ENCODE data around the gene SPACA7. TPM values are rescaled to one million over a fixed set of nuclear protein-coding genes. Genes with fewer than 3 reads are reported as not detected.

SPACA7 gene
- polyA plus RNA-seq, 3 donors, result not detected

- peaks cover 0 to 6% (median 2%) of the 10 kb centered on the region in 7 donors for H3K9me3 Mint-ChIP-seq
- H3K4me1 ChIP-seq (ENCODE audit: control insufficient read depth in 1 of 2, insufficient read depth in 2 of 2, low read length in 2 of 2), result no peaks in the 10 kb centered on the region
- no peak overlapping the region for H3K4me3 ChIP-seq (replicated peaks in 1 of 3; ENCODE audit: low read depth in 2 of 3, low read length in 3 of 3)
- no peaks in the 10 kb centered on the region for H3K36me3 ChIP-seq (replicated peaks in 1 of 2; ENCODE audit: control insufficient read depth in 1 of 2, insufficient read depth in 2 of 2, low read length in 2 of 2)
- WGBS (ENCODE audit: insufficient coverage), result no CpG with 5 or more reads among the region's 7 CpGs
- no peak overlapping the region for H3K9ac ChIP-seq (ENCODE audit: insufficient read depth, low read length, poor library complexity, severe bottlenecking)
- H3K79me2 ChIP-seq (ENCODE audit: insufficient read depth, low read length), result no peaks in the 10 kb centered on the region
- no peak overlapping the region for H3K4me2 ChIP-seq (replicated peaks; ENCODE audit: extremely low read depth, low read length, poor library complexity, severe bottlenecking)
- H3K9me3 ChIP-seq (replicated peaks in 1 of 2; ENCODE audit: control insufficient read depth in 1 of 2, insufficient read depth in 1 of 2, low read length in 2 of 2), result peaks cover 5 to 6% of the 10 kb centered on the region in 2 donors
- no peak for TF ChIP-seq CTCF (IDR thresholded peaks at IDR 0.05)
- H3K4me1 Mint-ChIP-seq, result no peaks in the 10 kb centered on the region
- DNase-seq, result no peak
- H4K20me1 ChIP-seq (ENCODE audit: insufficient read depth, low read length), result no peaks in the 10 kb centered on the region
- peaks cover 30 to 44% (median 39%) of the 10 kb centered on the region in 3 donors for H3K27me3 Mint-ChIP-seq (ENCODE audit: low read depth in 3 of 3)
- H3K27ac Mint-ChIP-seq, result no peak overlapping the region
- H3K4me3 Mint-ChIP-seq, result peak overlapping the region in 1 of 2 donors; percentile 13
- no peaks in the 10 kb centered on the region for H3K36me3 Mint-ChIP-seq
- H3K27me3 ChIP-seq (ENCODE audit: control insufficient read depth in 2 of 2, insufficient read depth in 2 of 2, low read length in 2 of 2), result peaks cover 6 to 23% of the 10 kb centered on the region in 2 donors
- no peak overlapping the region for H2AFZ ChIP-seq (ENCODE audit: insufficient read depth, low read depth, low read length, poor library complexity, severe bottlenecking)
- H3K27ac ChIP-seq (ENCODE audit: low read depth in 1 of 2, low read length in 2 of 2), result no peak overlapping the region
- intact Hi-C loops (cut with micrococcal nuclease), result no loop called here
These were observed 30.4 kb upstream of the SPACA7 start for GRCh38 chr13:112345826-112346172.

GRCh38 chr13:112346173-112346898 is 29.8 kb upstream of the SPACA7 start:
- 8% methylated on average over 12 of the region's 22 CpGs for WGBS (ENCODE audit: insufficient coverage)
- H3K9ac ChIP-seq (ENCODE audit: insufficient read depth, low read length, poor library complexity, severe bottlenecking), result no peak overlapping the region
- no peak for DNase-seq
- no peak overlapping the region for H3K27ac ChIP-seq (ENCODE audit: low read depth in 1 of 2, low read length in 2 of 2)
- H2AFZ ChIP-seq (ENCODE audit: insufficient read depth, low read depth, low read length, poor library complexity, severe bottlenecking), result no peak overlapping the region
- Mint-ChIP-seq H3K4me3 (peak overlapping the region in 1 of 2 donors; percentile 27), H3K9me3 (peaks cover 0 to 6% (median 2%) of the 10 kb centered on the region in 7 donors), H3K27ac (no peak overlapping the region), H3K36me3 (no peaks in the 10 kb centered on the region), H3K4me1 (no peaks in the 10 kb centered on the region), H3K27me3 (ENCODE audit: low read depth in 3 of 3) (peaks cover 30 to 44% (median 39%) of the 10 kb centered on the region in 3 donors)
- peaks cover 5 to 6% of the 10 kb centered on the region in 2 donors for H3K9me3 ChIP-seq (replicated peaks in 1 of 2; ENCODE audit: control insufficient read depth in 1 of 2, insufficient read depth in 1 of 2, low read length in 2 of 2)
- no peak overlapping the region for H3K4me3 ChIP-seq (replicated peaks in 1 of 3; ENCODE audit: low read depth in 2 of 3, low read length in 3 of 3)
- H3K4me1 ChIP-seq (ENCODE audit: control insufficient read depth in 1 of 2, insufficient read depth in 2 of 2, low read length in 2 of 2), result no peaks in the 10 kb centered on the region
- no peak overlapping the region for H3K4me2 ChIP-seq (replicated peaks; ENCODE audit: extremely low read depth, low read length, poor library complexity, severe bottlenecking)
- no peaks in the 10 kb centered on the region for H3K79me2 ChIP-seq (ENCODE audit: insufficient read depth, low read length)
- peaks cover 6 to 23% of the 10 kb centered on the region in 2 donors for H3K27me3 ChIP-seq (ENCODE audit: control insufficient read depth in 2 of 2, insufficient read depth in 2 of 2, low read length in 2 of 2)
- H3K36me3 ChIP-seq (replicated peaks in 1 of 2; ENCODE audit: control insufficient read depth in 1 of 2, insufficient read depth in 2 of 2, low read length in 2 of 2), result no peaks in the 10 kb centered on the region
- H4K20me1 ChIP-seq (ENCODE audit: insufficient read depth, low read length), result no peaks in the 10 kb centered on the region
- TF ChIP-seq CTCF (IDR thresholded peaks at IDR 0.05), result no peak
- intact Hi-C loops (cut with micrococcal nuclease), result no loop called here

Measured in CD14-positive monocyte (primary cell).